ENCODE results near the gene BCAS3.

BCAS3 gene

DNA sequence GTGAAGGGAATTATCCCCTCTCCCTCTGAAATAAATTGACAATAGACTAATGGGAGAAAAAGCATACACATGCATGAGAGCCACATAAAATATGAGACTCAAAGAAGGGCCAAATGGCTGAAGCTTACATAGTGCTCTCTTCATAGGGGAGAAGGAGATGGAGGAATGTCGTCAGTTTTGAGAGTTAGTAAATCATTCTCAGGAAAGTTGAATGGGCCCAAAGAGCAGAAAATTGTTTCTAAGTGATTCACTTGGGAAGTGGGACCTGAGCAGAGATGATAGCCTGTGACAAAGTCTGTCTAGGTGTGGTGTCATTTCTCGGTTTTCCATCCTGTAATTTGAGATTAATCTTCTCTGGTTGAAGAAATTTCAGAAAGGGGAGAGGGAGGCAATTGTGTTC lies 35.0 kb downstream of the BCAS3 start:
- no peaks in the 10 kb centered on the region for H3K4me1 ChIP-seq
- H3K9ac ChIP-seq = no peak overlapping the region
- H3K36me3 ChIP-seq = 0 out of 2 replicates have a peak, but pooled peaks cover 5% of the 10 kb centered on the region
- H3K4me3 ChIP-seq = no peak overlapping the region
- no peak overlapping the region for H3K27ac ChIP-seq
- no peak overlapping the region for H3K4me2 ChIP-seq
- TF ChIP-seq Cebpa-rat (IDR thresholded peaks at IDR 0.05) = no peak
- no peaks in the 10 kb centered on the region for H3K27me3 ChIP-seq
- H3K9me3 ChIP-seq = no peaks in the 10 kb centered on the region
- H4K20me1 ChIP-seq = no peaks in the 10 kb centered on the region

DNA sequence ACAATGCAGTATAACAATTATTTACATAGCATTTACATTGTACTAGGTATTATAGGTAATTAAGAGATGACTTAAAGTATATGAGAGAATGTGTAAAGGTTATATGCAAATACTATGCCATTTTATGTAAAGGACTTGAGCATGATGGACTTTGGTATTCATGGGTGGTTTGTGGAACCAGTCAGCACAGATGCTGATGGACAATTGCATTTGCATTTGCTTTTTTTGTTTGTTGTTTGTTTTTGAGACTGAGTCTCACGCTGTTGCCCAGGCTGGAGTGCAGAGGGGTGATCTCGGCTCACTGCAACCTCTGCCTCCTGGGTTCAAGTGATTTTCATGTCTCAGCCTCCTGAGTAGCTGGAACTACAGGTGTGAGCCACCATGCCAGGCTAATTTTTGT lies 36.0 kb downstream of the BCAS3 start:
- no peaks in the 10 kb centered on the region for H4K20me1 ChIP-seq
- H3K4me1 ChIP-seq = no peaks in the 10 kb centered on the region
- H3K27me3 ChIP-seq = no peaks in the 10 kb centered on the region
- H3K9me3 ChIP-seq = no peaks in the 10 kb centered on the region
- no peak overlapping the region for H3K27ac ChIP-seq
- H3K36me3 ChIP-seq = 0 out of 2 replicates have a peak, but pooled peaks cover 5% of the 10 kb centered on the region
- no peak overlapping the region for H3K4me2 ChIP-seq
- no peak overlapping the region for H3K4me3 ChIP-seq
- no peak for TF ChIP-seq Cebpa-rat (IDR thresholded peaks at IDR 0.05)
- no peak overlapping the region for H3K9ac ChIP-seq

- Histone ChIP-seq H3K9ac (no peak overlapping the region), H4K20me1 (no peaks in the 10 kb centered on the region)
Observed at GRCh38 chr17:60716766-60717165, 39.1 kb downstream of the BCAS3 start.

GRCh38 chr17:60717814-60718213 lies 40.2 kb downstream of the BCAS3 start:
- no peak overlapping the region for H3K4me2 ChIP-seq
- H3K27me3 ChIP-seq = no peaks in the 10 kb centered on the region
- no peak for TF ChIP-seq Cebpa-rat (IDR thresholded peaks at IDR 0.05)
- H3K9me3 ChIP-seq = no peaks in the 10 kb centered on the region
- H3K36me3 ChIP-seq = no peaks in the 10 kb centered on the region
- H3K27ac ChIP-seq = no peak overlapping the region
- H4K20me1 ChIP-seq = no peaks in the 10 kb centered on the region
- no peaks in the 10 kb centered on the region for H3K4me1 ChIP-seq
- H3K4me3 ChIP-seq = no peak overlapping the region
- no peak overlapping the region for H3K9ac ChIP-seq

More at GRCh38 chr17:60716766-60717165, 39.1 kb downstream of the BCAS3 start:
- no peaks in the 10 kb centered on the region for H3K27me3 ChIP-seq
- H3K36me3 ChIP-seq = no peaks in the 10 kb centered on the region
- no peak overlapping the region for H3K4me2 ChIP-seq
- no peaks in the 10 kb centered on the region for H3K9me3 ChIP-seq
- H3K4me3 ChIP-seq = no peak overlapping the region
- no peak for TF ChIP-seq Cebpa-rat (IDR thresholded peaks at IDR 0.05)
- H3K4me1 ChIP-seq = no peaks in the 10 kb centered on the region
- no peak overlapping the region for H3K27ac ChIP-seq

DNA sequence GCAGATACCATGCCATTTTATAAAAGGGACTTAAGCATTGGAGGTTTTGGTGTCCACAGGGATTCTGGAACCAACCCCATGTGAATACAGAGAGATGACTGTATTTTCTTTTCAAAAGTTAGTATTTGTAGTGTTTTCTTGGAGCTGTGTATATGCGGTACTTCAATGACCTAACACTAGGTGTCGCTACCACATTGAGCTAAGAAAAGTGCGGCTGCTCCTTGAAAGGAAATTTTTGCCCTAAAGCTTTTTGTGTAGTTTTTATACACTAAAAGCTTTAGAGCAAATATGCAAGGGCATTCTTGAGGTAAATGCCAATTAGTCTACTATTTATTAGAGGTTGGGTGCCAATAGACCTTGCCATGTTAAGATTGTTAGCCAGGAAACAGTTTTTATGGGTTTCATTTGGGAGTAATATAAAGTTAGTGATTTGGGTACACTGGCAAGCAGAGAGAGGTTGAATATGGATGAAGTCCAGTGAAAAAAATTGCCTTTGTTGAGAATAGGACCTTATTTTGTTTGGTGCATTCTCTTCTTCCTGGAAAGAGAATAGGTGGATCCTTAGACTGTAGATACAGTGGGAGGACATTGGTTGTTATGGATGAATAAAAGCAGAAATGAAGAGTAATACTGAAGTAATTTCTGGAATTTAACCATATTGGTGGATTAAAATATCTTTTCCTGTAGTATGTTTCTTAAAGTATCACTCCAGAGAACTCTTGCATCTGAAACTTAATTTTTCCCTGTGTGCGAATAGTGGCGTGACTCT lies 43.3 kb downstream of the BCAS3 start:
- Histone ChIP-seq H3K36me3 (no peaks in the 10 kb centered on the region), H3K27ac (no peak overlapping the region), H3K9me3 (no peaks in the 10 kb centered on the region), H3K4me3 (no peak overlapping the region), H3K9ac (no peak overlapping the region), H3K4me2 (no peak overlapping the region), H3K27me3 (no peaks in the 10 kb centered on the region), H4K20me1 (no peaks in the 10 kb centered on the region), H3K4me1 (no peaks in the 10 kb centered on the region)
- no peak for TF ChIP-seq Cebpa-rat (IDR thresholded peaks at IDR 0.05)

DNA sequence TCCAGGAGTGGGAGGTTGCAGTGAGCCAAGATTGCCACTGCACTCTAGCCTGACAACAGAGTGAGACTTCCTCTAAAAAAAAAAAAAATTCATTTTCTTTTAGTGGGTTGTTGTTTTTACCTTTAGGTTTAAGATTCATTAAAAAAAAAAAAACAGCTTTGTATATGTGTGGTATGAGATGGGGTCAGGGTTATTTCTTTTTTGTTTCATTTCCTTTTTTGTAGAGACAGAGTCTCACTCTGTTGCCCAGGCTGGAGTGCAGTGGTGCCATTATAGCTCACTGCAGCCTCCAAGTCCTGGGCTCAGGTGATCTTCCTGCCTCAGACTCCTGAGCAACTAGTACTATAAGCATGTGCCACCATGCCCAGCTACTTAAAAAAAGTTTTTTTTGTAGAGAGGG lies 47.0 kb downstream of the BCAS3 start:
- Histone ChIP-seq H3K9ac (no peak overlapping the region), H3K27ac (no peak overlapping the region), H3K4me3 (no peak overlapping the region), H3K4me1 (peaks cover 3% of the 10 kb centered on the region), H3K36me3 (no peaks in the 10 kb centered on the region), H4K20me1 (no peaks in the 10 kb centered on the region), H3K4me2 (no peak overlapping the region), H3K9me3 (no peaks in the 10 kb centered on the region), H3K27me3 (no peaks in the 10 kb centered on the region)
- TF ChIP-seq Cebpa-rat (IDR thresholded peaks at IDR 0.05) = no peak

DNA sequence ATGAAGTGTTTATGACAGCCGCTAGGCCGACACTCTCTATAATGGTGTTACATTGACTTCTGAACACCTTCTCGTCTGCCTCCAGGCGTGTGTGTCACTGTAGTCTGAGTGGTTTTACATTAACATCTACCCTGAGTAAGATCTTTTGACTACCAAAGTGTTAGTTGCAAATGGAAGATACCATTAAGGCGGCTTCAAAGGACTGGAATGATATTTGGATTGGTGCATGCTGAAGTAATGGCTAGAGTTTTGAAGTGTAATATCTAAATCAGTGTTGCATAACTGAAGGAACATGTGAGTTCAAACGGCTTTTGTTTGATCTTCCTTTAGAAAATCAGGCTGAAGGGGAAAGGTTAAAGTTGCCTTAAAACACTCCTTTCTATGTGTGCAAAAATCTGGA lies 52.2 kb downstream of the BCAS3 start:
- Histone ChIP-seq H3K9me3 (no peaks in the 10 kb centered on the region), H3K4me2 (peak overlapping the region; percentile 61), H4K20me1 (no peaks in the 10 kb centered on the region), H3K4me1 (peaks cover 20% of the 10 kb centered on the region), H3K27me3 (no peaks in the 10 kb centered on the region), H3K9ac (0 out of 2 replicates have a peak overlapping the region, but pooled peaks have one; percentile 33), H3K36me3 (no peaks in the 10 kb centered on the region), H3K27ac (peak overlapping the region; percentile 65), H3K4me3 (no peak overlapping the region)
- no peak for TF ChIP-seq Cebpa-rat (IDR thresholded peaks at IDR 0.05)

GRCh38 chr17:60730273-60730672 lies 52.6 kb downstream of the BCAS3 start:
- Histone ChIP-seq H3K27ac (peak overlapping the region; percentile 65), H4K20me1 (no peaks in the 10 kb centered on the region), H3K4me1 (peaks cover 20% of the 10 kb centered on the region), H3K27me3 (no peaks in the 10 kb centered on the region), H3K4me3 (no peak overlapping the region), H3K36me3 (no peaks in the 10 kb centered on the region), H3K4me2 (peak overlapping the region; percentile 61), H3K9ac (peak overlapping the region; percentile 33; the same call in 1 of the 2 replicates), H3K9me3 (no peaks in the 10 kb centered on the region)
- no peak for TF ChIP-seq Cebpa-rat (IDR thresholded peaks at IDR 0.05)

DNA sequence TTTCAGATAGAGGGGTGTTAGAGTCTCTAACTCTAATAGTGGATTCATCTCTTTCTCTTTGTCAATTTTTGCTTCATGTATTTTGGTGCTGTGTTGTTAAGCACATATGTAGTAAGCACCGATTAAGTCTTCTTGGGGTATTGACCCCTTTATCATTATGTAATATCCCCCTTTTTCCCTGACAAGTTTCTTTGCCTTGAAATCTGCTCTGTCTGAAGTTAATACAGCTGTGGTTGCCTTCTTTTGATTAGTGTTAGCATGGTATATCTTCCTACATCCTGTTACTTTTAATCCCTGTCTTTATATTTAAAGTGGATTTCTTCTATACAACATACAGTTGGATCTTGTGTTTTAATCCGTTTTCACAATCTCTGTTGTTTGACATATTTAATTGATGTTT lies 60.6 kb downstream of the BCAS3 start:
- Histone ChIP-seq H3K27me3 (no peaks in the 10 kb centered on the region), H3K4me1 (no peaks in the 10 kb centered on the region), H3K4me2 (no peak overlapping the region), H4K20me1 (no peaks in the 10 kb centered on the region), H3K36me3 (no peaks in the 10 kb centered on the region), H3K4me3 (no peak overlapping the region), H3K27ac (no peak overlapping the region), H3K9ac (no peak overlapping the region), H3K9me3 (no peaks in the 10 kb centered on the region)
- TF ChIP-seq Cebpa-rat (IDR thresholded peaks at IDR 0.05) = no peak

DNA sequence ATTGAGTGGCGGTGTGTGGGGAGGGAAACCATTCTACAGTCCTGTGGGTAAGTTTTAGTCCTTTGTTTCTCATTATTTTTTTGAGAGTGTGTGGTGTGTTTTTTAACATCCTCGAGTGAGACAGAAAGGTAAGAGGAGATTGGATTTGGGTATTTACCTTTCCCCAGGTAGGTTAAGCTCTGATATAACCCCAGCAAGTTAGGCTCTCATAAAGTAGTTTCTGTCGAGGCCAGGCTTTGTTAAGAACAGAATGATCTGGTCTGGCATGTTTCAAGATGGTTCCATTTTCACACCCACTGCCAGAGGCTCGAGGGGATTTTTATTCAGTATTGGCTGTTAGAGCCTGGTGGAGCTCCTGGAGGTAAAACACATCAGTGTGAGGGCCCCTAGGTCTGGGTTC lies 62.9 kb downstream of the BCAS3 start:
- H3K9ac ChIP-seq = no peak overlapping the region
- H3K36me3 ChIP-seq = no peaks in the 10 kb centered on the region
- H3K4me2 ChIP-seq = no peak overlapping the region

More for the DNA sequence above, 62.9 kb downstream of the BCAS3 start:
- H4K20me1 ChIP-seq = no peaks in the 10 kb centered on the region
- no peaks in the 10 kb centered on the region for H3K4me1 ChIP-seq
- no peaks in the 10 kb centered on the region for H3K9me3 ChIP-seq
- no peak overlapping the region for H3K27ac ChIP-seq
- H3K27me3 ChIP-seq = no peaks in the 10 kb centered on the region
- no peak overlapping the region for H3K4me3 ChIP-seq
- no peak for TF ChIP-seq Cebpa-rat (IDR thresholded peaks at IDR 0.05)

Data from BLaER1 (cell line).